Measurements from ENCODE around the gene SMIM11. TPM values are rescaled to one million over a fixed set of nuclear protein-coding genes. Genes with fewer than 3 reads are reported as not detected.

The SMIM11 gene
- total and polyA plus RNA-seq, 10 of the 15 experiments (the other 5 are each of a cell fraction or from before 2014, with no cell fraction given) = 4.8 to 43.1 (median 16.0) TPM

- TF ChIP-seq CREM (IDR thresholded peaks at IDR 0.05; ENCODE audit: low read depth) = no peak
Measured at GRCh38 chr21:34345892-34346291, 29.4 kb upstream of the SMIM11 start (continued).

- FAIRE-seq (no peak), DNase-seq (ENCODE audit: low read depth, low spot score) (no peak), ATAC-seq (no peak)
- Histone ChIP-seq H3K4me3 (no peak overlapping the region), H3K27ac (ENCODE audit: control insufficient read depth, insufficient read depth) (no peak overlapping the region), H3K36me3 (ENCODE audit: control insufficient read depth in 2 of 2, insufficient read depth in 2 of 2, low read length in 1 of 2) (no peaks in the 10 kb centered on the region), H3K4me2 (ENCODE audit: control insufficient read depth, insufficient read depth) (no peak overlapping the region), H3K79me2 (ENCODE audit: control insufficient read depth, insufficient read depth, low read length) (no peaks in the 10 kb centered on the region), H3K9me3 (replicated peaks; ENCODE audit: control insufficient read depth, insufficient read depth, low read length) (no peaks in the 10 kb centered on the region), H4K20me1 (ENCODE audit: control insufficient read depth, insufficient read depth) (no peaks in the 10 kb centered on the region), H2AFZ (ENCODE audit: control insufficient read depth, low read depth, low read length) (no peak overlapping the region), H3K27me3 (replicated peaks in 1 of 2; ENCODE audit: control insufficient read depth in 2 of 2, insufficient read depth in 2 of 2, low read length in 1 of 2) (no peaks in the 10 kb centered on the region; a peak in 1 of 4 replicates), H3K4me1 (ENCODE audit: control insufficient read depth, insufficient read depth, low read length) (no peaks in the 10 kb centered on the region), H3K9ac (ENCODE audit: control insufficient read depth, insufficient read depth, low read length) (no peak overlapping the region)
- BruUV-seq (replicated peaks) = no TSS peak
- WGBS (ENCODE audit: insufficient coverage, insufficient replicate concordance, low lambda C conversion rate, missing lambda C conversion rate) = 52% methylated on average over 5 of the region's 5 CpGs
- RAD21 ChIA-PET (ENCODE audit: unreplicated experiment) = interaction anchor here (0.7 to 11.0 kb wide), 5 partner anchors 10 to 750 kb away, joined by 4 to 241 read pairs (median 4); no protein-coding TSS in a partner anchor
- TF ChIP-seq, protein P1, sequence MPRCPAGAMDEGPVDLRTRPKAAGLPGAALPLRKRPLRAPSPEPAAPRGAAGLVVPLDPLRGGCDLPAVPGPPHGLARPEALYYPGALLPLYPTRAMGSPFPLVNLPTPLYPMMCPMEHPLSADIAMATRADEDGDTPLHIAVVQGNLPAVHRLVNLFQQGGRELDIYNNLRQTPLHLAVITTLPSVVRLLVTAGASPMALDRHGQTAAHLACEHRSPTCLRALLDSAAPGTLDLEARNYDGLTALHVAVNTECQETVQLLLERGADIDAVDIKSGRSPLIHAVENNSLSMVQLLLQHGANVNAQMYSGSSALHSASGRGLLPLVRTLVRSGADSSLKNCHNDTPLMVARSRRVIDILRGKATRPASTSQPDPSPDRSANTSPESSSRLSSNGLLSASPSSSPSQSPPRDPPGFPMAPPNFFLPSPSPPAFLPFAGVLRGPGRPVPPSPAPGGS (IDR thresholded peaks at IDR 0.05; ENCODE audit: borderline replicate concordance, insufficient read depth, low read depth, low read length, poor library complexity, severe bottlenecking) = no peak
- TF ChIP-seq EP300 (IDR thresholded peaks at IDR 0.05; ENCODE audit: borderline replicate concordance in 1 of 2, control insufficient read depth in 1 of 2, low read depth in 2 of 2, low read length in 2 of 2) = no peak
- TF ChIP-seq NR2F1 (conservative IDR thresholded peaks at IDR 0.05) = no peak
- TF ChIP-seq IRF4 (IDR thresholded peaks at IDR 0.05; ENCODE audit: low read depth, low read length) = no peak
- TF ChIP-seq GATAD2B (conservative IDR thresholded peaks at IDR 0.05; ENCODE audit: low read depth) = no peak
- no peak for TF ChIP-seq IKZF2 (IDR thresholded peaks at IDR 0.05)
- TF ChIP-seq RCOR1 (conservative IDR thresholded peaks at IDR 0.05; ENCODE audit: low read depth, low read length) = no peak
- no peak for TF ChIP-seq ZNF384 (IDR thresholded peaks at IDR 0.05; ENCODE audit: borderline replicate concordance, low read depth, low read length)
- no peak for TF ChIP-seq RUNX3 (IDR thresholded peaks at IDR 0.05; ENCODE audit: low read length)
- TF ChIP-seq REST (IDR thresholded peaks at IDR 0.05; ENCODE audit: low read depth, low read length) = no peak
- TF ChIP-seq, protein P2, sequence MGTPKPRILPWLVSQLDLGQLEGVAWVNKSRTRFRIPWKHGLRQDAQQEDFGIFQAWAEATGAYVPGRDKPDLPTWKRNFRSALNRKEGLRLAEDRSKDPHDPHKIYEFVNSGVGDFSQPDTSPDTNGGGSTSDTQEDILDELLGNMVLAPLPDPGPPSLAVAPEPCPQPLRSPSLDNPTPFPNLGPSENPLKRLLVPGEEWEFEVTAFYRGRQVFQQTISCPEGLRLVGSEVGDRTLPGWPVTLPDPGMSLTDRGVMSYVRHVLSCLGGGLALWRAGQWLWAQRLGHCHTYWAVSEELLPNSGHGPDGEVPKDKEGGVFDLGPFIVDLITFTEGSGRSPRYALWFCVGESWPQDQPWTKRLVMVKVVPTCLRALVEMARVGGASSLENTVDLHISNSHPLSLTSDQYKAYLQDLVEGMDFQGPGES (IDR thresholded peaks at IDR 0.05) = no peak
- TF ChIP-seq CBX5 (IDR thresholded peaks at IDR 0.05; ENCODE audit: low read depth) = no peak
- TF ChIP-seq CBFB (IDR thresholded peaks at IDR 0.05; ENCODE audit: low read depth) = no peak
- in situ Hi-C loops (cut with MboI) = loop anchor here (5.0 kb wide), 1 partner anchor 427 kb away; no protein-coding TSS in a partner anchor
- CTCF ChIA-PET = interaction anchor here (0.7 to 11.7 kb wide), 20 partner anchors 12 to 743 kb away, joined by 3 to 349 read pairs (median 8); no protein-coding TSS in a partner anchor
- POLR2A ChIA-PET = interaction anchor here (0.7 to 0.8 kb wide), 3 partner anchors 273 to 704 kb away, joined by 3 to 5 read pairs (median 3); no protein-coding TSS in a partner anchor
- SMC1A ChIA-PET (ENCODE audit: uncharacterized antibody, unreplicated experiment) = interaction anchor here (1.1 to 6.6 kb wide), 9 partner anchors 10 to 456 kb away, joined by 3 to 169 read pairs (median 6); no protein-coding TSS in a partner anchor
- intact Hi-C loops (cut with micrococcal nuclease; ENCODE audit: unreplicated experiment) = no loop called here
Measured at GRCh38 chr21:34348890-34349519, 26.3 kb upstream of the SMIM11 start.
